K562 (cell line): Measurements from ENCODE around the gene ENDOG. TPM values are rescaled to one million over a fixed set of nuclear protein-coding genes. Genes with fewer than 3 reads are reported as not detected.

Experiments used
- CBX2 ChIP-seq: fragments of 200-600 bp; sonication (generic); IDR thresholded peaks from one replicate; pipeline ENCODE4 v1.6.1; 2012; ENCODE audit warnings: mild to moderate bottlenecking, low read length, inconsistent platforms; ENCODE audit not compliant: insufficient read depth, poor library complexity, severe bottlenecking
- CC2D1A ChIP-seq: fragments of 450-650 bp; IDR thresholded peaks from 2 replicates; pipeline ENCODE4 v1.6.1; 2017; ENCODE audit warnings: mild to moderate bottlenecking
- ESRRB ChIP-seq: fragments of 250-450 bp; sonication (Bioruptor Pico); IDR thresholded peaks from 2 replicates; pipeline ENCODE4 v1.5.0; 2020; ENCODE audit warnings: mild to moderate bottlenecking, moderate library complexity, borderline replicate concordance
- GABPB1 ChIP-seq: sonication (generic); formaldehyde crosslinking; IDR thresholded peaks from 2 replicates; pipeline ENCODE4 v1.8.0; 2022; ENCODE audit warnings: mild to moderate bottlenecking, missing genetic modification reagents
- GTF2F1 ChIP-seq: IDR thresholded peaks from 2 replicates; pipeline ENCODE4 v1.6.1; 2011; ENCODE audit warnings: low read depth, low read length, improper control_type of control experiment
- KAT8 ChIP-seq: fragments of 450-650 bp; IDR thresholded peaks from 2 replicates; pipeline ENCODE4 v1.6.1; 2016; ENCODE audit warnings: low read depth, mild to moderate bottlenecking
- NCOA4 ChIP-seq: fragments of 450-650 bp; IDR thresholded peaks from 2 replicates; pipeline ENCODE4 v1.6.1; 2018; ENCODE audit warnings: mild to moderate bottlenecking; ENCODE audit not compliant: partially characterized antibody
- NEUROD1 ChIP-seq: fragments of 150-350 bp; IDR thresholded peaks from 2 replicates; pipeline ENCODE4 v1.6.1; 2014; ENCODE audit warnings: borderline replicate concordance, low read length, low read depth; ENCODE audit not compliant: partially characterized antibody
- RBM25 ChIP-seq: fragments of 200-400 bp; formaldehyde crosslinking; IDR thresholded peaks from 2 replicates; pipeline ENCODE4 v1.6.1; 2018; ENCODE audit warnings: low read length, low read depth, moderate library complexity; ENCODE audit not compliant: severe bottlenecking
- STAG1 ChIP-seq: sonication (generic); formaldehyde crosslinking; IDR thresholded peaks from 2 replicates; pipeline ENCODE4 v1.5.0; 2020; ENCODE audit warnings: missing genetic modification reagents, borderline replicate concordance
- ZNF699 ChIP-seq: fragments of 250-450 bp; sonication (Bioruptor Pico); IDR thresholded peaks from 2 replicates; pipeline ENCODE4 v1.8.0; 2021; ENCODE audit warnings: mild to moderate bottlenecking, moderate library complexity; ENCODE audit not compliant: insufficient replicate concordance
- polyA plus RNA-seq, 8 experiments: library from polyadenylated mRNA; depleted of rRNA in 4 of 8; stranded (reverse) in 5 of 8; unstranded in 3 of 8; fragments of >200 nt; fragmentation: Nextera tagmentation in 2 of 8; fragmentation: Illumina TruSeq in 1 of 8; extraction: Ambion mirVana in 2 of 8; extraction: Trizol in 1 of 8; gene quantifications; 2 replicates each; pipeline versions ENCODE4 v1.2.1 to v1.2.3, GENCODE V29; 2011 to 2014; ENCODE audit warnings: inconsistent platforms in 1 of 8, missing spikeins in 1 of 8
- total RNA-seq, 7 experiments: library from RNA; depleted of rRNA in 6 of 7; stranded (reverse); fragments of >200 nt in 6 of 7; fragmentation: Illumina TruSeq in 2 of 7; extraction: Trizol in 2 of 7; gene quantifications; 2 replicates each; pipeline versions ENCODE4 v1.2.1 to v1.2.3, GENCODE V29; 2011 to 2021; ENCODE audit warnings: low replicate concordance in 1 of 7
- TF ChIP-seq, protein P1 (sequence below): fragments of 250-450 bp; sonication (Bioruptor Pico); IDR thresholded peaks from 2 replicates; pipeline ENCODE4 v1.5.0; 2021
- TF ChIP-seq, protein P2 (sequence below): fragments of 150-350 bp; IDR thresholded peaks from 2 replicates; pipeline ENCODE4 v1.6.1; 2014; ENCODE audit warnings: low read depth, mild to moderate bottlenecking, low read length, borderline replicate concordance

ENDOG gene
- total and polyA plus RNA-seq, 9 of the 15 experiments (the other 6 are each of a cell fraction or from before 2014, with no cell fraction given) = 1.2 to 91.0 (median 25.5) TPM

DNA sequence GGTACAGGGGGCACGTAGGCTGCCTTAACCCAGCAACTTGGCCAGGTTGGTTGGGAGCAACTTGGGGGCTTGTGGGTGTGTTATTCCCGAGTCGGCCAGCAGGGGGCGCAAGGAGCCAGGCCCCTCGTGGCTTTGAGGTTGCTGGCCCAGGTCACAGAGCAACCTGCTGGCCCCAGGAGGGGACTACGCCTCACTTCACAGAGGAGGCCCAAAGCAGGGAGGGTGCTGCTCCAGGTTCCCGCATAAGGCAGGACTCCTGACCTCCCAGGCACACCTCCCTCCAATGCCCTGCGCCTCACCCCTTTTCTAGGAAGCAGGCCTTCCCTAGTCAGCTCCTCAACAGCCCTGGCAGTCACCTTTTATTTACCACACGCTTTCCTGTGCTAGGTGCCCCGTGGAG lies 45.3 kb downstream of the ENDOG start (continued):
- TF ChIP-seq NEUROD1 = peak; percentile 44
- TF ChIP-seq, protein P1, sequence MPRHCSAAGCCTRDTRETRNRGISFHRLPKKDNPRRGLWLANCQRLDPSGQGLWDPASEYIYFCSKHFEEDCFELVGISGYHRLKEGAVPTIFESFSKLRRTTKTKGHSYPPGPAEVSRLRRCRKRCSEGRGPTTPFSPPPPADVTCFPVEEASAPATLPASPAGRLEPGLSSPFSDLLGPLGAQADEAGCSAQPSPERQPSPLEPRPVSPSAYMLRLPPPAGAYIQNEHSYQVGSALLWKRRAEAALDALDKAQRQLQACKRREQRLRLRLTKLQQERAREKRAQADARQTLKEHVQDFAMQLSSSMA (CRISPR knock-in tag) = no peak
- TF ChIP-seq CBX2 = no peak
- no peak for TF ChIP-seq RBM25
- TF ChIP-seq STAG1 (CRISPR knock-in tag) = peak; percentile 57
- no peak for TF ChIP-seq GTF2F1
- TF ChIP-seq NCOA4 = no peak
- TF ChIP-seq CC2D1A = 0 out of 2 replicates have a peak, but pooled peaks have one; percentile 43
- TF ChIP-seq GABPB1 = peak; percentile 46; the same call in 1 of the 2 replicates
- TF ChIP-seq ZNF699 (CRISPR knock-in tag) = no peak
- TF ChIP-seq KAT8 = no peak
- TF ChIP-seq, protein P2, sequence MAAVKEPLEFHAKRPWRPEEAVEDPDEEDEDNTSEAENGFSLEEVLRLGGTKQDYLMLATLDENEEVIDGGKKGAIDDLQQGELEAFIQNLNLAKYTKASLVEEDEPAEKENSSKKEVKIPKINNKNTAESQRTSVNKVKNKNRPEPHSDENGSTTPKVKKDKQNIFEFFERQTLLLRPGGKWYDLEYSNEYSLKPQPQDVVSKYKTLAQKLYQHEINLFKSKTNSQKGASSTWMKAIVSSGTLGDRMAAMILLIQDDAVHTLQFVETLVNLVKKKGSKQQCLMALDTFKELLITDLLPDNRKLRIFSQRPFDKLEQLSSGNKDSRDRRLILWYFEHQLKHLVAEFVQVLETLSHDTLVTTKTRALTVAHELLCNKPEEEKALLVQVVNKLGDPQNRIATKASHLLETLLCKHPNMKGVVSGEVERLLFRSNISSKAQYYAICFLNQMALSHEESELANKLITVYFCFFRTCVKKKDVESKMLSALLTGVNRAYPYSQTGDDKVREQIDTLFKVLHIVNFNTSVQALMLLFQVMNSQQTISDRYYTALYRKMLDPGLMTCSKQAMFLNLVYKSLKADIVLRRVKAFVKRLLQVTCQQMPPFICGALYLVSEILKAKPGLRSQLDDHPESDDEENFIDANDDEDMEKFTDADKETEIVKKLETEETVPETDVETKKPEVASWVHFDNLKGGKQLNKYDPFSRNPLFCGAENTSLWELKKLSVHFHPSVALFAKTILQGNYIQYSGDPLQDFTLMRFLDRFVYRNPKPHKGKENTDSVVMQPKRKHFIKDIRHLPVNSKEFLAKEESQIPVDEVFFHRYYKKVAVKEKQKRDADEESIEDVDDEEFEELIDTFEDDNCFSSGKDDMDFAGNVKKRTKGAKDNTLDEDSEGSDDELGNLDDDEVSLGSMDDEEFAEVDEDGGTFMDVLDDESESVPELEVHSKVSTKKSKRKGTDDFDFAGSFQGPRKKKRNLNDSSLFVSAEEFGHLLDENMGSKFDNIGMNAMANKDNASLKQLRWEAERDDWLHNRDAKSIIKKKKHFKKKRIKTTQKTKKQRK = no peak
- TF ChIP-seq ESRRB = no peak
